HepG2 (cell line): Measurements from ENCODE around the gene METRNL. TPM values are rescaled to one million over a fixed set of nuclear protein-coding genes. Genes with fewer than 3 reads are reported as not detected.

ENCODE experiments used
- AHR ChIP-seq: IDR thresholded peaks from 2 replicates; pipeline ENCODE4 v1.6.1; 2018; ENCODE audit warnings: missing genetic modification reagents, missing compliant biosample characterization
- EP300 ChIP-seq, 3 experiments: sonication (generic) in 1 of 3; formaldehyde crosslinking in 1 of 3; IDR thresholded peaks; 2 replicates each; pipeline versions ENCODE4 v1.5.1 to v1.6.1; 2011 to 2020; ENCODE audit warnings: low read depth in 2 of 3, low read length in 2 of 3, borderline replicate concordance in 1 of 3, improper control_type of control experiment in 1 of 3, mild to moderate bottlenecking in 1 of 3, missing genetic modification reagents in 1 of 3, moderate library complexity in 1 of 3
- HNRNPK ChIP-seq: fragments of 200-400 bp; formaldehyde crosslinking; IDR thresholded peaks from 2 replicates; pipeline ENCODE4 v1.6.1; 2018; ENCODE audit warnings: low read length, low read depth, moderate library complexity, mild to moderate bottlenecking; ENCODE audit not compliant: poor library complexity, severe bottlenecking
- KDM2A ChIP-seq: sonication (generic); formaldehyde crosslinking; IDR thresholded peaks from 2 replicates; pipeline ENCODE4 v1.4.0; 2020; ENCODE audit warnings: low read depth, missing genetic modification reagents, borderline replicate concordance
- MTA1 ChIP-seq: sonication (generic); formaldehyde crosslinking; IDR thresholded peaks from 2 replicates; pipeline ENCODE4 v1.4.0; 2020; ENCODE audit warnings: missing genetic modification reagents, mild to moderate bottlenecking, borderline replicate concordance
- PTBP1 ChIP-seq: fragments of 200-400 bp; formaldehyde crosslinking; IDR thresholded peaks from 2 replicates; pipeline ENCODE4 v1.6.1; 2018; ENCODE audit warnings: low read length, low read depth; ENCODE audit not compliant: poor library complexity, severe bottlenecking
- SIN3A ChIP-seq: IDR thresholded peaks from 2 replicates; pipeline ENCODE4 v1.6.1; 2011; ENCODE audit warnings: low read depth, mild to moderate bottlenecking, control low read depth, low read length, borderline replicate concordance
- SP140L ChIP-seq: sonication (generic); formaldehyde crosslinking; IDR thresholded peaks from 2 replicates; pipeline ENCODE4 v1.4.0; 2020; ENCODE audit warnings: missing genetic modification reagents, borderline replicate concordance
- SRY ChIP-seq: sonication (generic); formaldehyde crosslinking; IDR thresholded peaks from 2 replicates; pipeline ENCODE4 v1.8.0; 2022; ENCODE audit warnings: mild to moderate bottlenecking, missing genetic modification reagents
- TBX3 ChIP-seq: fragments of 450-650 bp; IDR thresholded peaks from 2 replicates; pipeline ENCODE4 v1.6.1; 2017; ENCODE audit warnings: antibody characterized with exemption, mild to moderate bottlenecking, inconsistent platforms, borderline replicate concordance
- TOE1 ChIP-seq: sonication (generic); formaldehyde crosslinking; IDR thresholded peaks from 2 replicates; pipeline ENCODE4 v1.4.0; 2020; ENCODE audit warnings: mild to moderate bottlenecking, missing genetic modification reagents
- U2AF1 ChIP-seq: fragments of 200-400 bp; formaldehyde crosslinking; optimal IDR thresholded peaks from 2 replicates; pipeline ENCODE3; 2017; ENCODE audit warnings: mild to moderate bottlenecking, low read depth, low read length
- U2AF2 ChIP-seq: fragments of 200-400 bp; formaldehyde crosslinking; IDR thresholded peaks from 2 replicates; pipeline ENCODE4 v1.6.1; 2017; ENCODE audit warnings: low read depth, mild to moderate bottlenecking, low read length
- ZKSCAN5 ChIP-seq: sonication (generic); formaldehyde crosslinking; IDR thresholded peaks from 2 replicates; pipeline ENCODE4 v1.5.1; 2020; ENCODE audit warnings: mild to moderate bottlenecking, missing genetic modification reagents
- ZNF24 ChIP-seq: fragments of 450-650 bp; IDR thresholded peaks from 2 replicates; pipeline ENCODE4 v1.6.1; 2017; ENCODE audit warnings: antibody characterized with exemption, mild to moderate bottlenecking
- ZNF34 ChIP-seq: sonication (generic); formaldehyde crosslinking; IDR thresholded peaks from 2 replicates; pipeline ENCODE4 v1.4.0; 2020; ENCODE audit warnings: mild to moderate bottlenecking, missing genetic modification reagents, borderline replicate concordance
- ZNF556 ChIP-seq: sonication (generic); formaldehyde crosslinking; IDR thresholded peaks from 2 replicates; pipeline ENCODE4 v1.4.0; 2020; ENCODE audit warnings: mild to moderate bottlenecking, missing genetic modification reagents, borderline replicate concordance
- ZSCAN29 ChIP-seq: sonication (generic); formaldehyde crosslinking; conservative IDR thresholded peaks from 2 replicates; pipeline ENCODE4 v1.4.0; 2020; ENCODE audit warnings: mild to moderate bottlenecking, missing genetic modification reagents
- polyA plus RNA-seq, 8 experiments: library from polyadenylated mRNA; depleted of rRNA in 3 of 8; stranded (reverse) in 7 of 8; unstranded in 1 of 8; fragments of >200 nt; fragmentation: Illumina TruSeq in 4 of 8; extraction: Trizol in 4 of 8; gene quantifications; 2 replicates each; pipeline versions ENCODE4 v1.2.1 to v1.2.3, GENCODE V29; 2011 to 2016; ENCODE audit warnings: low read depth in 4 of 8, missing spikeins in 1 of 8, mixed read lengths in 1 of 8; ENCODE audit not compliant: insufficient read depth in 1 of 8
- total RNA-seq, 5 experiments: library from RNA; depleted of rRNA; stranded (reverse); fragments of >200 nt; fragmentation: Illumina TruSeq; extraction: Trizol; gene quantifications; 2 replicates each; pipeline ENCODE4 v1.2.3, GENCODE V29; 2016; ENCODE audit warnings: low read depth in 1 of 5
- TF ChIP-seq, protein P1 (sequence below): sonication (generic); formaldehyde crosslinking; IDR thresholded peaks from 2 replicates; pipeline ENCODE4 v1.4.0; 2020; ENCODE audit warnings: missing genetic modification reagents, borderline replicate concordance
- TF ChIP-seq, protein P2 (sequence below): sonication (generic); formaldehyde crosslinking; IDR thresholded peaks from 2 replicates; pipeline ENCODE4 v1.4.0; 2020; ENCODE audit warnings: low read depth, missing genetic modification reagents
- TF ChIP-seq, protein P3 (sequence below): IDR thresholded peaks from 2 replicates; pipeline ENCODE4 v1.6.1; 2012; ENCODE audit warnings: low read depth, low read length, improper control_type of control experiment
- TF ChIP-seq, protein P4 (sequence below): sonication (generic); formaldehyde crosslinking; conservative IDR thresholded peaks from 2 replicates; pipeline ENCODE4 v1.8.0; 2022; ENCODE audit warnings: low read depth, missing genetic modification reagents

The METRNL gene
- total and polyA plus RNA-seq, 2 of the 13 experiments (the other 11 are each of a cell fraction or from before 2014, with no cell fraction given): 0.66 to 0.84 TPM

DNA sequence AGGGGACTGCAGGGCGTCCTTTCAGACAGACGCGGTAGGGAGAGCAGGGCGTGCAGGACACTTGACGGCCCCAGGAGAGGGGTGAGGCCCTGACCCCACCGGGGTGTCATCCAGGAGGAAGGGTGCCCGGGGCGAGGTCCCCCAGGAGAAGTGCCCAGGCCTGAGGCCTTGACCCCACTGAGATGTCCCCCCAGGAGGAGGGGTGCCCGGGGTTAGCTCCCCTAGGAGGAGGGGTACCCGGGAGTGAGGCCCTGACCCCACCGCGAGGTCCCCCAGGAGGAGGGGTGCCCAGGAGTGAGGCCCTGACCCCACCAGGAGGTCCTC lies 27.2 kb upstream of the METRNL start (continued):
- 0 out of 2 replicates have a peak, but pooled peaks have one; percentile 63 for TF ChIP-seq SRY
- TF ChIP-seq, protein P1, sequence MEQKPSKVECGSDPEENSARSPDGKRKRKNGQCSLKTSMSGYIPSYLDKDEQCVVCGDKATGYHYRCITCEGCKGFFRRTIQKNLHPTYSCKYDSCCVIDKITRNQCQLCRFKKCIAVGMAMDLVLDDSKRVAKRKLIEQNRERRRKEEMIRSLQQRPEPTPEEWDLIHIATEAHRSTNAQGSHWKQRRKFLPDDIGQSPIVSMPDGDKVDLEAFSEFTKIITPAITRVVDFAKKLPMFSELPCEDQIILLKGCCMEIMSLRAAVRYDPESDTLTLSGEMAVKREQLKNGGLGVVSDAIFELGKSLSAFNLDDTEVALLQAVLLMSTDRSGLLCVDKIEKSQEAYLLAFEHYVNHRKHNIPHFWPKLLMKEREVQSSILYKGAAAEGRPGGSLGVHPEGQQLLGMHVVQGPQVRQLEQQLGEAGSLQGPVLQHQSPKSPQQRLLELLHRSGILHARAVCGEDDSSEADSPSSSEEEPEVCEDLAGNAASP: no peak
- TF ChIP-seq ZSCAN29 (CRISPR knock-in tag): no peak
- no peak for TF ChIP-seq AHR (CRISPR knock-in tag)
- TF ChIP-seq TBX3: no peak
- TF ChIP-seq ZKSCAN5: peak; percentile 73; the same call in 1 of the 2 replicates
- TF ChIP-seq, protein P2, sequence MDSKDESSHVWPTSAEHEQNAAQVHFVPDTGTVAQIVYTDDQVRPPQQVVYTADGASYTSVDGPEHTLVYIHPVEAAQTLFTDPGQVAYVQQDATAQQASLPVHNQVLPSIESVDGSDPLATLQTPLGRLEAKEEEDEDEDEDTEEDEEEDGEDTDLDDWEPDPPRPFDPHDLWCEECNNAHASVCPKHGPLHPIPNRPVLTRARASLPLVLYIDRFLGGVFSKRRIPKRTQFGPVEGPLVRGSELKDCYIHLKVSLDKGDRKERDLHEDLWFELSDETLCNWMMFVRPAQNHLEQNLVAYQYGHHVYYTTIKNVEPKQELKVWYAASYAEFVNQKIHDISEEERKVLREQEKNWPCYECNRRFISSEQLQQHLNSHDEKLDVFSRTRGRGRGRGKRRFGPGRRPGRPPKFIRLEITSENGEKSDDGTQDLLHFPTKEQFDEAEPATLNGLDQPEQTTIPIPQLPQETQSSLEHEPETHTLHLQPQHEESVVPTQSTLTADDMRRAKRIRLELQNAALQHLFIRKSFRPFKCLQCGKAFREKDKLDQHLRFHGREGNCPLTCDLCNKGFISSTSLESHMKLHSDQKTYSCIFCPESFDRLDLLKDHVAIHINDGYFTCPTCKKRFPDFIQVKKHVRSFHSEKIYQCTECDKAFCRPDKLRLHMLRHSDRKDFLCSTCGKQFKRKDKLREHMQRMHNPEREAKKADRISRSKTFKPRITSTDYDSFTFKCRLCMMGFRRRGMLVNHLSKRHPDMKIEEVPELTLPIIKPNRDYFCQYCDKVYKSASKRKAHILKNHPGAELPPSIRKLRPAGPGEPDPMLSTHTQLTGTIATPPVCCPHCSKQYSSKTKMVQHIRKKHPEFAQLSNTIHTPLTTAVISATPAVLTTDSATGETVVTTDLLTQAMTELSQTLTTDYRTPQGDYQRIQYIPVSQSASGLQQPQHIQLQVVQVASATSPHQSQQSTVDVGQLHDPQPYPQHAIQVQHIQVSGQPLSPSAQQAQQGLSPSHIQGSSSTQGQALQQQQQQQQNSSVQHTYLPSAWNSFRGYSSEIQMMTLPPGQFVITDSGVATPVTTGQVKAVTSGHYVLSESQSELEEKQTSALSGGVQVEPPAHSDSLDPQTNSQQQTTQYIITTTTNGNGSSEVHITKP (CRISPR knock-in tag): no peak
- no peak for TF ChIP-seq HNRNPK
- no peak for TF ChIP-seq SP140L (CRISPR knock-in tag)
- TF ChIP-seq ZNF24: 0 out of 2 replicates have a peak, but pooled peaks have one; percentile 16
- TF ChIP-seq TOE1 (CRISPR knock-in tag): no peak
- TF ChIP-seq, protein P3, sequence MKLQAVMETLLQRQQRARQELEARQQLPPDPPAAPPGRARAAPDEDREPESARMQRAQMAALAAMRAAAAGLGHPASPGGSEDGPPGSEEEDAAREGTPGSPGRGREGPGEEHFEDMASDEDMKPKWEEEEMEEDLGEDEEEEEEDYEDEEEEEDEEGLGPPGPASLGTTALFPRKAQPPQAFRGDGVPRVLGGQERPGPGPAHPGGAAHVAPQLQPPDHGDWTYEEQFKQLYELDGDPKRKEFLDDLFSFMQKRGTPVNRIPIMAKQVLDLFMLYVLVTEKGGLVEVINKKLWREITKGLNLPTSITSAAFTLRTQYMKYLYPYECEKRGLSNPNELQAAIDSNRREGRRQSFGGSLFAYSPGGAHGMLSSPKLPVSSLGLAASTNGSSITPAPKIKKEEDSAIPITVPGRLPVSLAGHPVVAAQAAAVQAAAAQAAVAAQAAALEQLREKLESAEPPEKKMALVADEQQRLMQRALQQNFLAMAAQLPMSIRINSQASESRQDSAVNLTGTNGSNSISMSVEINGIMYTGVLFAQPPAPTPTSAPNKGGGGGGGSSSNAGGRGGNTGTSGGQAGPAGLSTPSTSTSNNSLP: no peak
- no peak for TF ChIP-seq EP300 (IDR thresholded peaks at IDR 0.05; ENCODE audit: low read depth in 2 of 2, low read length in 2 of 2)
- TF ChIP-seq EP300 (CRISPR knock-in tag; IDR thresholded peaks at IDR 0.05; ENCODE audit: borderline replicate concordance): no peak
- no peak for TF ChIP-seq U2AF1
- no peak for TF ChIP-seq KDM2A (CRISPR knock-in tag)
- no peak for TF ChIP-seq PTBP1
- no peak for TF ChIP-seq U2AF2
- TF ChIP-seq ZNF556: 0 out of 2 replicates have a peak, but pooled peaks have one; percentile 18
- TF ChIP-seq, protein P4, sequence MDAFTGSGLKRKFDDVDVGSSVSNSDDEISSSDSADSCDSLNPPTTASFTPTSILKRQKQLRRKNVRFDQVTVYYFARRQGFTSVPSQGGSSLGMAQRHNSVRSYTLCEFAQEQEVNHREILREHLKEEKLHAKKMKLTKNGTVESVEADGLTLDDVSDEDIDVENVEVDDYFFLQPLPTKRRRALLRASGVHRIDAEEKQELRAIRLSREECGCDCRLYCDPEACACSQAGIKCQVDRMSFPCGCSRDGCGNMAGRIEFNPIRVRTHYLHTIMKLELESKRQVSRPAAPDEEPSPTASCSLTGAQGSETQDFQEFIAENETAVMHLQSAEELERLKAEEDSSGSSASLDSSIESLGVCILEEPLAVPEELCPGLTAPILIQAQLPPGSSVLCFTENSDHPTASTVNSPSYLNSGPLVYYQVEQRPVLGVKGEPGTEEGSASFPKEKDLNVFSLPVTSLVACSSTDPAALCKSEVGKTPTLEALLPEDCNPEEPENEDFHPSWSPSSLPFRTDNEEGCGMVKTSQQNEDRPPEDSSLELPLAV: no peak
- TF ChIP-seq ZNF34 (CRISPR knock-in tag): 0 out of 2 replicates have a peak, but pooled peaks have one; percentile 1
- TF ChIP-seq SIN3A: no peak
- 0 out of 2 replicates have a peak, but pooled peaks have one; percentile 2 for TF ChIP-seq MTA1 (CRISPR knock-in tag)
